ENCODE results near the gene MIA2. TPM values are rescaled to one million over a fixed set of nuclear protein-coding genes. Genes with fewer than 3 reads are reported as not detected.
"Not testable (repeated sequence)": the region's sequence is repeated elsewhere in the genome, so short reads cannot be mapped to it uniquely, and the experiment has no call there.

MIA2 gene
- total RNA-seq (24.5 TPM), polyA plus RNA-seq (10 to 100 TPM; 21.1 to 26.2 (median 21.7) TPM)

GRCh38 chr14:39233680-39234326, at the start of gene MIA2:
MIA2 (plus strand) TSS chr14:39233915; CDS start chr14:39234115, 200 bp downstream.
- H3K9me3 ChIP-seq (ENCODE audit: control insufficient read depth in 2 of 2, low read length in 2 of 2): no peaks in the 10 kb centered on the region
- H3K36me3 Mint-ChIP-seq: no peaks in the 10 kb centered on the region
- H3K4me3 Mint-ChIP-seq: peak within 1 kb of the TSS in 1 of 4 donors; percentile 5
- peaks cover 10 to 19% (median 16%) of the 10 kb centered on the region in 4 donors for H3K4me1 Mint-ChIP-seq
- no peak within 1 kb of the TSS for H3K27ac ChIP-seq (ENCODE audit: insufficient read depth, low read length, poor library complexity, severe bottlenecking)
- H3K4me1 ChIP-seq (ENCODE audit: control insufficient read depth, insufficient read depth, low read length, poor library complexity, severe bottlenecking): no peaks in the 10 kb centered on the region
- no peak for DNase-seq
- no peaks in the 10 kb centered on the region for H3K36me3 ChIP-seq (ENCODE audit: control insufficient read depth, insufficient read depth, low read length)
- no peaks in the 10 kb centered on the region for H3K27me3 Mint-ChIP-seq
- peak within 1 kb of the TSS in 1 of 3 donors; percentile 76 for H3K27ac Mint-ChIP-seq
- no peaks in the 10 kb centered on the region for H3K27me3 ChIP-seq (ENCODE audit: control insufficient read depth, insufficient read depth, low read length)
- no peaks in the 10 kb centered on the region for H3K9me3 Mint-ChIP-seq
- no peak for ATAC-seq (ENCODE audit: low read depth in 2 of 2)
- H3K4me3 ChIP-seq (ENCODE audit: low read depth, low read length): no peak within 1 kb of the TSS

DNA sequence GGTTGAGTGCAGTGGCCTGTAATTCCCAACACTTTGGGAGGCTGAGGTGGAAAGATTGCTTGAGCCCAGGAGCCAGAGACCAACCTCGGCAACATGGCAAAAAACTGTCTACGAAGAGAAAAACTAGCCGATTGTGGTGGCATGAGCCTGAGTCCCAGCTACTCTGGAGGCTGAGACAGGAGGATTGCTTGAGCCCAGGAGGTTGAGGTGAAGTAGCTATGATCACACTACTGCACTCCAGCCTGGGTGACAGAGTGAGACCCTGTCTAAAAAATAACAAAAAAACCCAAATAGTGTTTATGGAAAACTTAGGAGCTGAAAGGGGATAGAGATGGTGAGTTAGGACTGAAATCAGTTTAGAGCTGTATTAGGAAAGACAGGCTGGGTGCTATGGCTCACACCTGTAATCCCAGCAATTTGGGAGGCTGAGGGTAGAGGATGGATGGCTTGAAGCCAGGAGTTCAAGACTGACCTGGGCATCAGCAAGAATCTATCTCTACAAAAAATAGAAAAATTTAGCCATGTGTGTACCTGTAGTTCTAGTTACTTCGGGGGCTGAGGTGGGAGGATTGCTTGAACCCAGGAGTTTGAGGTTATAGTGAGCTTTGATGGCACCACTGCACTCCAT, 49.0 kb upstream of the MIA2 start:
- no peak overlapping the region for H3K4me3 ChIP-seq (ENCODE audit: low read depth, low read length)
- H3K4me3 Mint-ChIP-seq: peak overlapping the region in 1 of 4 donors; percentile 34
- H3K27me3 ChIP-seq (ENCODE audit: control insufficient read depth, insufficient read depth, low read length): no peaks in the 10 kb centered on the region
- H3K9me3 Mint-ChIP-seq: no peaks in the 10 kb centered on the region
- H3K4me1 ChIP-seq (ENCODE audit: control insufficient read depth, insufficient read depth, low read length, poor library complexity, severe bottlenecking): no peaks in the 10 kb centered on the region
- peaks cover 9 to 18% (median 10%) of the 10 kb centered on the region in 4 donors for H3K4me1 Mint-ChIP-seq
- H3K36me3 ChIP-seq (ENCODE audit: control insufficient read depth, insufficient read depth, low read length): peaks cover 47% of the 10 kb centered on the region
- ATAC-seq (ENCODE audit: low read depth in 2 of 2) (no peak), DNase-seq (no peak)
- H3K9me3 ChIP-seq (ENCODE audit: control insufficient read depth in 2 of 2, low read length in 2 of 2): no peaks in the 10 kb centered on the region
- H3K27ac ChIP-seq (ENCODE audit: insufficient read depth, low read length, poor library complexity, severe bottlenecking): no peak overlapping the region
- H3K27me3 Mint-ChIP-seq: no peaks in the 10 kb centered on the region
- no peak overlapping the region for H3K27ac Mint-ChIP-seq
- H3K36me3 Mint-ChIP-seq: peaks cover 16% of the 10 kb centered on the region

DNA sequence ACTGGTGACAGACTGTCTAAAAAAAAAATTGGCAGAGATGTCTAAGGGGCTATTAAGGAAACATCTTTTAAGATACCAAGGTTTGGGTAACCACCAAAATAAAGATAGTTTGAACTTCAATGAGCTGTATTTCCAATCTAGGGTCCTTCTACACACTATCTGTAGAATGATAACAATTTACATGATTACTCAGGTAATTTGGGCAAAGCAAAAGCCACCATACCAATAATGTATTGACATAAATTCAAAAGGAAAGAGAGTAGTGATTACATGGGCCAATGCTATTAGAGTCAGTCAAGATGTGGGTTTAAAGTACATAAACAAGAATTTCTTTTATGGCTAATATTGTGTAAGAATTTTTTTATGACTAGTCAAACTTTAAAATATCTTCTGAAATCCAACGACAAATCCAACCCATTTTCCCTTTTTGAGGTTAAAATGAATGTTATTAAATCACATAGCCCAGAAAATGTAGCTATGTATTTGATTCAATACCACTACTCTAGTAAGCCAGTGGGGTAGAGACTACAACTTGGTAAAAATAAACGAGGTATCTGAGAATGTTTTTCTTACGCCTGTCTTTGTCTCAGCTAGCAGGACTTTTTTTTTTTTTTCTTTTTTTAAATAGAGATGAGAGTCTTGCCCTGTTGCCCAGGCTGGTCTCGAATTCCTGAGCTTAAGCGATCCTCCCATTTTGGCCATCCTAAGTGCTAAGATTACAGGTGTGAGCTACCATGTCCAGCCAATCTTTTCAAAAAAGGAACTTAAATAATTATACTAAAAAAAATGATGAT, 48.3 kb upstream of the MIA2 start:
- H3K9me3 Mint-ChIP-seq: no peaks in the 10 kb centered on the region
- H3K27me3 Mint-ChIP-seq: no peaks in the 10 kb centered on the region
- Histone ChIP-seq H3K36me3 (ENCODE audit: control insufficient read depth, insufficient read depth, low read length) (peaks cover 40% of the 10 kb centered on the region), H3K27ac (ENCODE audit: insufficient read depth, low read length, poor library complexity, severe bottlenecking) (no peak overlapping the region), H3K9me3 (ENCODE audit: control insufficient read depth in 2 of 2, low read length in 2 of 2) (no peaks in the 10 kb centered on the region), H3K4me1 (ENCODE audit: control insufficient read depth, insufficient read depth, low read length, poor library complexity, severe bottlenecking) (no peaks in the 10 kb centered on the region), H3K27me3 (ENCODE audit: control insufficient read depth, insufficient read depth, low read length) (no peaks in the 10 kb centered on the region), H3K4me3 (ENCODE audit: low read depth, low read length) (no peak overlapping the region)
- peaks cover 9 to 16% (median 12%) of the 10 kb centered on the region in 4 donors for H3K4me1 Mint-ChIP-seq
- DNase-seq (no peak), ATAC-seq (ENCODE audit: low read depth in 2 of 2) (no peak)
- H3K27ac Mint-ChIP-seq: no peak overlapping the region
- peak overlapping the region in 1 of 4 donors; percentile 34 for H3K4me3 Mint-ChIP-seq
- H3K36me3 Mint-ChIP-seq: peaks cover 16% of the 10 kb centered on the region

DNA sequence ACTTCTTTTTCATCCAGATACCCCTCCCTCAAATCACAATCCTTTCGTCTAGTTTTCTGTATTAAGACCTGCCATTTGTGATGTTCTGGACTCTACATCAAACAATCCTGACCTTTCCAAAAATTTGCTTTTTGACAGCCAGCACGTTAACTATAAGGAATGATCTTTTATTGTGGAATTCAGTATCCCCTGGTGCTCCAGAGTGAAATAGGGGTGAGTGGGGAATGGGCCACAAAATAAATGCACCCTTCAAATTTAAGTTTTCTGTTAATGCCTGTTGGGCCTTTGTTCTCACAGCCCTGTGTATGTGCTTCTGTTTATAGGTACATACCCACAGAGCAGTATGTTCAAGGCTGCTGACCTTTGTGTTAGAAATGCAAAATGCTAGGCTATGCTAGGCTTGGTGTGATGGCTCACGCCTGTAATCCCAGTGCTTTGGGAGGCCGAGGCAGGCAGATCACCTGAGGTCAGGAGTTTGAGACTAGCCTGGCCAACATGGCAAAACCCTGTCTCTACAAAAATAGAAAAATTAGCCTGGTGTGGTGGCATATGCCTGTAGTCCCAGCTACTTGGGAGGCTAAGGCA, 46.7 kb upstream of the MIA2 start:
- DNase-seq (no peak), ATAC-seq (ENCODE audit: low read depth in 2 of 2) (no peak)
- Mint-ChIP-seq H3K4me3 (no peak overlapping the region), H3K4me1 (peaks cover 9 to 16% (median 13%) of the 10 kb centered on the region in 4 donors), H3K27ac (no peak overlapping the region), H3K36me3 (peaks cover 16% of the 10 kb centered on the region), H3K9me3 (no peaks in the 10 kb centered on the region), H3K27me3 (no peaks in the 10 kb centered on the region)
- H3K9me3 ChIP-seq (ENCODE audit: control insufficient read depth in 2 of 2, low read length in 2 of 2): no peaks in the 10 kb centered on the region
- no peak overlapping the region for H3K4me3 ChIP-seq (ENCODE audit: low read depth, low read length)
- peaks cover 24% of the 10 kb centered on the region for H3K36me3 ChIP-seq (ENCODE audit: control insufficient read depth, insufficient read depth, low read length)
- no peak overlapping the region for H3K27ac ChIP-seq (ENCODE audit: insufficient read depth, low read length, poor library complexity, severe bottlenecking)
- H3K27me3 ChIP-seq (ENCODE audit: control insufficient read depth, insufficient read depth, low read length): no peaks in the 10 kb centered on the region
- no peaks in the 10 kb centered on the region for H3K4me1 ChIP-seq (ENCODE audit: control insufficient read depth, insufficient read depth, low read length, poor library complexity, severe bottlenecking)

GRCh38 chr14:39203659-39204606, 29.8 kb upstream of the MIA2 start:
- ATAC-seq (ENCODE audit: low read depth in 2 of 2) (no peak), DNase-seq (no peak)
- no peak overlapping the region for H3K27ac Mint-ChIP-seq
- no peaks in the 10 kb centered on the region for H3K27me3 ChIP-seq (ENCODE audit: control insufficient read depth, insufficient read depth, low read length)
- H3K9me3 ChIP-seq (ENCODE audit: control insufficient read depth in 2 of 2, low read length in 2 of 2): no peaks in the 10 kb centered on the region
- H3K36me3 ChIP-seq (ENCODE audit: control insufficient read depth, insufficient read depth, low read length): no peaks in the 10 kb centered on the region
- no peak overlapping the region for H3K4me3 Mint-ChIP-seq
- peaks cover 6% of the 10 kb centered on the region for H3K4me1 ChIP-seq (ENCODE audit: control insufficient read depth, insufficient read depth, low read length, poor library complexity, severe bottlenecking)
- H3K36me3 Mint-ChIP-seq: no peaks in the 10 kb centered on the region
- no peak overlapping the region for H3K4me3 ChIP-seq (ENCODE audit: low read depth, low read length)
- no peak overlapping the region for H3K27ac ChIP-seq (ENCODE audit: insufficient read depth, low read length, poor library complexity, severe bottlenecking)
- H3K9me3 Mint-ChIP-seq: peaks cover 0 to 1% (median 0%) of the 10 kb centered on the region in 7 donors
- peaks cover 6 to 23% (median 16%) of the 10 kb centered on the region in 4 donors for H3K4me1 Mint-ChIP-seq
- peaks cover 4% of the 10 kb centered on the region for H3K27me3 Mint-ChIP-seq

- peak overlapping the region; percentile 15 to 68 (median 51) for H3K27ac Mint-ChIP-seq
- H3K4me3 ChIP-seq (ENCODE audit: low read depth, low read length): peak overlapping the region; percentile 34
- not testable (repeated sequence) for H3K9me3 Mint-ChIP-seq; H3K9me3 ChIP-seq (ENCODE audit: control insufficient read depth in 2 of 2, low read length in 2 of 2); ATAC-seq (ENCODE audit: low read depth in 2 of 2); H3K36me3 ChIP-seq (ENCODE audit: control insufficient read depth, insufficient read depth, low read length); H3K36me3 Mint-ChIP-seq; H3K4me1 ChIP-seq (ENCODE audit: control insufficient read depth, insufficient read depth, low read length, poor library complexity, severe bottlenecking); H3K27me3 Mint-ChIP-seq; H3K27me3 ChIP-seq (ENCODE audit: control insufficient read depth, insufficient read depth, low read length)
- H3K4me1 Mint-ChIP-seq: peaks cover 6 to 23% (median 16%) of the 10 kb centered on the region in 4 donors
- peak overlapping the region in 3 of 4 donors; percentile 24 to 79 (median 59) for H3K4me3 Mint-ChIP-seq
- peak in 2 of 3 donors; percentile 19 to 63 for DNase-seq
- peak overlapping the region; percentile 47 for H3K27ac ChIP-seq (ENCODE audit: insufficient read depth, low read length, poor library complexity, severe bottlenecking)
Measured at GRCh38 chr14:39207430-39207829, 26.3 kb upstream of the MIA2 start.
